COR-L47 (cell line): ENCODE results near the gene CATSPER3.

Experiments
- DNase-seq: peaks from one replicate; lab custom pipeline; 2025; lab: John Stamatoyannopoulos, UW

CATSPER3 gene

GRCh38 chr5:135030123-135030955, 62.6 kb downstream of the CATSPER3 start:
- no peak for DNase-seq

- DNase-seq = no peak
Measured at GRCh38 chr5:135030956-135031812, 63.5 kb downstream of the CATSPER3 start.

GRCh38 chr5:135031813-135032694, 64.3 kb downstream of the CATSPER3 start:
- DNase-seq = no peak

GRCh38 chr5:135032695-135032998, 64.9 kb downstream of the CATSPER3 start:
- DNase-seq = no peak

GRCh38 chr5:135032999-135033861, 65.5 kb downstream of the CATSPER3 start:
- peak; percentile 34 for DNase-seq

- peak; percentile 66 for DNase-seq
Measured at GRCh38 chr5:135033901-135034235, 66.2 kb downstream of the CATSPER3 start, which contains the start of gene PITX1. TSS of gene PITX1 (minus strand) at chr5:135034228. CDS start at chr5:135033881, 347 bp downstream.

- peak; percentile 66 for DNase-seq
Measured at GRCh38 chr5:135034236-135034962, 66.7 kb downstream of the CATSPER3 start.

GRCh38 chr5:135034963-135035677, 67.4 kb downstream of the CATSPER3 start:
- no peak for DNase-seq

- DNase-seq = no peak
Measured at GRCh38 chr5:135035678-135036030, 67.9 kb downstream of the CATSPER3 start.

- no peak for DNase-seq
Measured at GRCh38 chr5:135036405-135036804, 68.7 kb downstream of the CATSPER3 start.

- no peak for DNase-seq
Measured at GRCh38 chr5:135037519-135038204, 70.0 kb downstream of the CATSPER3 start.

- no peak for DNase-seq
Measured at GRCh38 chr5:135038205-135038812, 70.6 kb downstream of the CATSPER3 start.

GRCh38 chr5:135038813-135039270, 71.1 kb downstream of the CATSPER3 start:
- no peak for DNase-seq

- DNase-seq = no peak
Measured at GRCh38 chr5:135039271-135040033, 71.7 kb downstream of the CATSPER3 start.

GRCh38 chr5:135040034-135040332, 72.3 kb downstream of the CATSPER3 start:
- no peak for DNase-seq

GRCh38 chr5:135040333-135041144, 72.8 kb downstream of the CATSPER3 start:
- DNase-seq = no peak

GRCh38 chr5:135041145-135041587, 73.5 kb downstream of the CATSPER3 start:
- DNase-seq = no peak
